ENCODE results near the gene TMEM170B.

GRCh38 chr6:11606332-11606731 lies 68.8 kb downstream of the TMEM170B start:
- TF ChIP-seq, protein P1, sequence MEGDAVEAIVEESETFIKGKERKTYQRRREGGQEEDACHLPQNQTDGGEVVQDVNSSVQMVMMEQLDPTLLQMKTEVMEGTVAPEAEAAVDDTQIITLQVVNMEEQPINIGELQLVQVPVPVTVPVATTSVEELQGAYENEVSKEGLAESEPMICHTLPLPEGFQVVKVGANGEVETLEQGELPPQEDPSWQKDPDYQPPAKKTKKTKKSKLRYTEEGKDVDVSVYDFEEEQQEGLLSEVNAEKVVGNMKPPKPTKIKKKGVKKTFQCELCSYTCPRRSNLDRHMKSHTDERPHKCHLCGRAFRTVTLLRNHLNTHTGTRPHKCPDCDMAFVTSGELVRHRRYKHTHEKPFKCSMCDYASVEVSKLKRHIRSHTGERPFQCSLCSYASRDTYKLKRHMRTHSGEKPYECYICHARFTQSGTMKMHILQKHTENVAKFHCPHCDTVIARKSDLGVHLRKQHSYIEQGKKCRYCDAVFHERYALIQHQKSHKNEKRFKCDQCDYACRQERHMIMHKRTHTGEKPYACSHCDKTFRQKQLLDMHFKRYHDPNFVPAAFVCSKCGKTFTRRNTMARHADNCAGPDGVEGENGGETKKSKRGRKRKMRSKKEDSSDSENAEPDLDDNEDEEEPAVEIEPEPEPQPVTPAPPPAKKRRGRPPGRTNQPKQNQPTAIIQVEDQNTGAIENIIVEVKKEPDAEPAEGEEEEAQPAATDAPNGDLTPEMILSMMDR (IDR thresholded peaks at IDR 0.05; ENCODE audit: borderline replicate concordance, extremely low read depth, low read length, poor library complexity, severe bottlenecking), result no peak
- no peak for TF ChIP-seq EZH2 (IDR thresholded peaks at IDR 0.05; ENCODE audit: borderline replicate concordance, low read depth, low read length, severe bottlenecking)

All from DND-41 (cell line).